Measurements from ENCODE around the gene TSPAN32. TPM values are rescaled to one million over a fixed set of nuclear protein-coding genes. Genes with fewer than 3 reads are reported as not detected.

Gene TSPAN32
- polyA plus RNA-seq, 1 donor (not counting 4 experiments of a cell fraction or from before 2014, with no cell fraction given), result not detected

DNA sequence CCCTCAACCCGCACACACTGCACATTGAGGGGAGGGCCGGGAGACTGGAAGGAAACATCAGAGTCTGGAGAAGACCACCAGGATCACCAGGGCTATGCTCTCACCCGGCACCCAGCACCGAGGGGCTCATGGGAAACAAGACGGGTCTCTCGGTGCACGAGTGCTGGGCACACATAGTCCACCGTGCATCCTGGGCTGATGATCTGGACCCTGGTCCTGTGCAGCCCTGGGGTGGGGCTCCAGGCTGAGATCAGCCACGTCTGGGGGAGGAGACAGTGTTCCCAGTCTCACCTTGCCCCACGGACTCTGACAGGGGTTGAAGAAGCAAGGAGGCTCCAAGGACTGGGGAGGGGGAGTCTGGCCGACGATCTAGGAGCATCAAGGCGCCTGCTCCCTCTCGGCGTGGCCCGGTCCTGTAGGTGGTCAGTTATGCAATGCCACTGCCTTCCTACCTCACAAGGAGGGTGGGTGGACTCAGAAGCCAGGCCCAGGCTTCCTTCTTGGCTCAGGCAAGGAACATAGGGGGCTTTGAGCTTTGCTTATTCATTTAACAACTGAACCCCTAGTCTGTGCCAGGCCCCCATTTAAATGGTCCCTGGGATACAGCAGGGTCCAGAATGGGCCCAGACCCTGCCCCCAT is 63.9 kb downstream of the TSPAN32 start:
- Histone ChIP-seq H3K4me2 (ENCODE audit: control insufficient read depth, extremely low read depth, insufficient read depth, low read depth, low read length) (no peak overlapping the region), H3K4me1 (ENCODE audit: control insufficient read depth, extremely low read depth, insufficient read depth, low read length) (no peaks in the 10 kb centered on the region)
- dilution Hi-C loops (cut with MboI; ENCODE audit: extremely low pct_ligation_motif_present, low sequenced_read_pairs), result no loop called here

DNA sequence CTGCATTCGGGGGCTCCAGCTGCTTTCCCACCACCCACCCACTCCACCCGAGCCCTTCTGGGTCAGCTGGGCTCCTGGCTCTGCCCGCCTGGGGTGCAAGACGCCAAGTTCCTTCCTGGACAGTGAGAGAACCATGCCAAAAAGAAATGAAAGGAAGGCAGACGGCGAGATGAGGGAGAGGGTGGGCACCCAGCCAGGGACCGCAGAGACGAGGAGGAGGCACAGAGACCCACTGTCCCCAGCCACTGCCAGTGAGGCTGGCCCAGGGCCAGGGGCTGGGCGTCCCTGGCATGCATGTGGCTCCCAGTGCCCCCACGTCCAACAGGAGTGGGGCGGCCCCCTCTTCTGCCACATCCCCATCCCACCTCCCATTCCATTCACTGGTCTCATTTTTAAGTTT is 64.5 kb downstream of the TSPAN32 start:
- DNase-seq (ENCODE audit: low read depth, low spot score), result no peak
- no peaks in the 10 kb centered on the region for H3K79me2 ChIP-seq (ENCODE audit: control insufficient read depth, insufficient read depth, low read length)
- H3K4me1 ChIP-seq (ENCODE audit: control insufficient read depth, extremely low read depth, insufficient read depth, low read length), result no peaks in the 10 kb centered on the region
- no peaks in the 10 kb centered on the region for H4K20me1 ChIP-seq (ENCODE audit: control insufficient read depth, extremely low read depth, insufficient read depth, low read length)
- H3K9ac ChIP-seq (ENCODE audit: control insufficient read depth, extremely low read depth, insufficient read depth, low read length), result no peak overlapping the region
- no peaks in the 10 kb centered on the region for H3K9me1 ChIP-seq (ENCODE audit: control insufficient read depth, extremely low read depth, insufficient read depth, low read length)
- H3K4me2 ChIP-seq (ENCODE audit: control insufficient read depth, extremely low read depth, insufficient read depth, low read depth, low read length), result no peak overlapping the region
- TF ChIP-seq, protein P1, sequence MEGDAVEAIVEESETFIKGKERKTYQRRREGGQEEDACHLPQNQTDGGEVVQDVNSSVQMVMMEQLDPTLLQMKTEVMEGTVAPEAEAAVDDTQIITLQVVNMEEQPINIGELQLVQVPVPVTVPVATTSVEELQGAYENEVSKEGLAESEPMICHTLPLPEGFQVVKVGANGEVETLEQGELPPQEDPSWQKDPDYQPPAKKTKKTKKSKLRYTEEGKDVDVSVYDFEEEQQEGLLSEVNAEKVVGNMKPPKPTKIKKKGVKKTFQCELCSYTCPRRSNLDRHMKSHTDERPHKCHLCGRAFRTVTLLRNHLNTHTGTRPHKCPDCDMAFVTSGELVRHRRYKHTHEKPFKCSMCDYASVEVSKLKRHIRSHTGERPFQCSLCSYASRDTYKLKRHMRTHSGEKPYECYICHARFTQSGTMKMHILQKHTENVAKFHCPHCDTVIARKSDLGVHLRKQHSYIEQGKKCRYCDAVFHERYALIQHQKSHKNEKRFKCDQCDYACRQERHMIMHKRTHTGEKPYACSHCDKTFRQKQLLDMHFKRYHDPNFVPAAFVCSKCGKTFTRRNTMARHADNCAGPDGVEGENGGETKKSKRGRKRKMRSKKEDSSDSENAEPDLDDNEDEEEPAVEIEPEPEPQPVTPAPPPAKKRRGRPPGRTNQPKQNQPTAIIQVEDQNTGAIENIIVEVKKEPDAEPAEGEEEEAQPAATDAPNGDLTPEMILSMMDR (optimal IDR thresholded peaks at IDR 0.05 in 1 of 3, IDR thresholded peaks at IDR 0.05 in 1 of 3, conservative IDR thresholded peaks at IDR 0.05 in 1 of 3; ENCODE audit: extremely low read depth in 1 of 3, insufficient read depth in 2 of 3, low read length in 3 of 3), result no peak
- H2AFZ ChIP-seq (ENCODE audit: control insufficient read depth, low read length), result no peak overlapping the region
- H3K4me3 ChIP-seq (ENCODE audit: control insufficient read depth in 2 of 3, extremely low read depth in 1 of 3, insufficient read depth in 2 of 3, low read depth in 1 of 3, low read length in 3 of 3), result no peak overlapping the region
- no peaks in the 10 kb centered on the region for H3K9me3 ChIP-seq (ENCODE audit: control insufficient read depth, low read depth, low read length)
- dilution Hi-C loops (cut with MboI; ENCODE audit: extremely low pct_ligation_motif_present, low sequenced_read_pairs), result no loop called here
- H3K36me3 ChIP-seq (ENCODE audit: control insufficient read depth in 2 of 2, extremely low read depth in 1 of 2, insufficient read depth in 2 of 2, low read length in 2 of 2), result no peaks in the 10 kb centered on the region
- no peaks in the 10 kb centered on the region for H3K27me3 ChIP-seq (ENCODE audit: control insufficient read depth, extremely low read depth, insufficient read depth, low read length)
- no peak overlapping the region for H3K27ac ChIP-seq (ENCODE audit: control insufficient read depth, insufficient read depth, low read length)
- no peak for FAIRE-seq

More for the DNA sequence above, 63.9 kb downstream of the TSPAN32 start:
- Histone ChIP-seq H3K9ac (ENCODE audit: control insufficient read depth, extremely low read depth, insufficient read depth, low read length) (no peak overlapping the region), H3K27ac (ENCODE audit: control insufficient read depth, insufficient read depth, low read length) (no peak overlapping the region), H3K9me1 (ENCODE audit: control insufficient read depth, extremely low read depth, insufficient read depth, low read length) (no peaks in the 10 kb centered on the region), H3K4me3 (ENCODE audit: control insufficient read depth in 2 of 3, extremely low read depth in 1 of 3, insufficient read depth in 2 of 3, low read depth in 1 of 3, low read length in 3 of 3) (no peak overlapping the region), H4K20me1 (ENCODE audit: control insufficient read depth, extremely low read depth, insufficient read depth, low read length) (no peaks in the 10 kb centered on the region), H3K9me3 (ENCODE audit: control insufficient read depth, low read depth, low read length) (no peaks in the 10 kb centered on the region), H3K36me3 (ENCODE audit: control insufficient read depth in 2 of 2, extremely low read depth in 1 of 2, insufficient read depth in 2 of 2, low read length in 2 of 2) (no peaks in the 10 kb centered on the region), H2AFZ (ENCODE audit: control insufficient read depth, low read length) (no peak overlapping the region), H3K27me3 (ENCODE audit: control insufficient read depth, extremely low read depth, insufficient read depth, low read length) (no peaks in the 10 kb centered on the region), H3K79me2 (ENCODE audit: control insufficient read depth, insufficient read depth, low read length) (no peaks in the 10 kb centered on the region)
- no peak for DNase-seq (ENCODE audit: low read depth, low spot score)
- FAIRE-seq, result no peak
- TF ChIP-seq, protein P1 (optimal IDR thresholded peaks at IDR 0.05 in 1 of 3, IDR thresholded peaks at IDR 0.05 in 1 of 3, conservative IDR thresholded peaks at IDR 0.05 in 1 of 3; ENCODE audit: extremely low read depth in 1 of 3, insufficient read depth in 2 of 3, low read length in 3 of 3), result no peak
- no peak for TF ChIP-seq EZH2 (IDR thresholded peaks at IDR 0.05; ENCODE audit: low read length)

All from keratinocyte (primary cell).